HL-60/S4 treated with phorbol 12-myristate 13-acetate at 8.2 ng/mL for 4 days and 3 days (cell line): ENCODE data around the gene MTMR12.

Source experiments
- in situ Hi-C: fragments of 300-500 bp; cut with MboI; formaldehyde crosslinking; loops from 2 replicates; pipeline ENCODE4 v1.15.0; 2022; ENCODE audit warnings: low sequenced_read_pairs

MTMR12 gene

DNA sequence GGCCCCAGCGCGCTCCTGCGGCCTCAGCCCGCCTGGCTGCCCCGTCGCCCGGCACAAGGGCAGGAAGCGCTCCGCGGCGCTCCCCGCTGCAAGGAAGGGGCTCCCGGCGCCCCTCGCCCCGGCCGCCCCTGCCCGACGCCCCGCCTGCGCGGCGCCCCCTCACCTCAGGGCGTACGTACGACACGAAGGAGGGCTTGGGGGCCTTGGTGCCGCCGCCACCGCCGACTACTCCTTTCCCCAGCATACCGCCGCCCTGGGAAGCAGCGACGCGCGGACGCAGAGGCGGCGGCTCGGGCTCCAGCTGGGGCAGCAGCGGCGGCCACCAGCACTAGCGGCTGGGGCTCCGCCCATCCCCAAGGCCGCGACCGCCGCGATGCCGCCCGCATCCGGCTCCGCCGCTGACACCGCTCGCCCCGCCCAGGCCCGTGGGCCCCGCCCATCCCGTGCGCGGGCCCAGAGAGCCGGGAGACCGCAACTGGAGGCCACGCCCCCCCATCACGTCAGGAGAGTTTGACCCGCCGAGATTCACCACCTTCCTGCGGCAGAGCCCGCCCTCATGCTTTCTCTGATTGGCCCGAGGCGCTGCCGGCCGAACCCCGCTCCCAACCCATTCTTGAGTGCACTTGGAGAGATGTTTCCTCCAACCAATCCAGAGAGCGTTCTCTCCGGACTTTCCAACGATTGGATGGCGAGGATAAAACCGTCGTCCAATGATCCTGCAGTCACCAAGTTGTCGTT lies at the start of gene MTMR12:
MTMR12 (minus strand) TSS at position 345 of the 738 bp plus-strand sequence; CDS start at position 244, 101 bp downstream.
- in situ Hi-C loops, result no loop called here

- in situ Hi-C loops, result no loop called here
Observed at GRCh38 chr5:32362527-32362926, 49.8 kb upstream of the MTMR12 start.

DNA sequence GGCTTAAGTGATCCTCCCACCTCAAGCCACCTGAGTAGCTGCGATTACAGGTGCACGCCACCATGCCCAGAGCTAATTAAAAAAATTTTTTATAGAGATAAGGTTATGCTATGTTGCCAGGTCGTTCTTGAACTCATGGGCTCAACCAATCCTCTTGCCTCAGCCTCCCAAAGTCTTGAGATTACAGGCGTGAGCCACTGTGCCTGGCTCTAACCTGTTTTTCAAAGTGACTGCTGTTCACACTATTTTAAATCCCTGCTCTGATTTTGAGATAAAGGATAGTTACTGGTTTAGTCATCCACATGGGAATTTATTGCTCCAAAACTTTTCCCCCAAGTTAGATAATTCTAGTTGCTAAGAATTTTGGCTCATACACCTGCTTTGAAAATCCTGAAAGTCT lies 48.2 kb upstream of the MTMR12 start:
- in situ Hi-C loops, result no loop called here

- in situ Hi-C loops, result no loop called here
Observed at GRCh38 chr5:32358611-32359010, 45.9 kb upstream of the MTMR12 start.

- in situ Hi-C loops, result no loop called here
Observed at GRCh38 chr5:32357658-32358057, 44.9 kb upstream of the MTMR12 start.

- in situ Hi-C loops, result no loop called here
Observed at GRCh38 chr5:32355686-32356085, 42.9 kb upstream of the MTMR12 start.

DNA sequence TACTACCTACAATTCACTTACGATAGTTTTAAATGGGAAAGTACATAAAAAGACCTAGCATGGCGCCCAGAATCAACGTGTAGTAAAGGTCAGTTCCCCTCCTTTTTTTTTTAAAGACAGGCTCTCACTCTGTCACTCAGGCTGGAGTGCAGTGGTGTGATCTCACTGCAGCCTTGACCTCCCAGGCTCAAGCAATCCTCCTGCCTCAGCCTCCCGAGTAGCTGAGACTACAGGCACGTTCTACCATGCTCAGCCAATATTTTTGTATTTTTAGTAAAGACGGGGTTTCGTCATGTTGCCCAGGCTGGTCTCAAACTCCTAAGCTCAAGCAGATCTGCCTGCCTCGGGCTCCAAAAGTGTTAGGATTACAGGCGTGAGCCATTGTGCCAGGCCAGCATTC lies 40.7 kb upstream of the MTMR12 start:
- in situ Hi-C loops, result no loop called here

GRCh38 chr5:32352685-32353084 lies 39.9 kb upstream of the MTMR12 start:
- in situ Hi-C loops, result no loop called here

- in situ Hi-C loops, result no loop called here
Observed at GRCh38 chr5:32346869-32347268, 34.1 kb upstream of the MTMR12 start.

DNA sequence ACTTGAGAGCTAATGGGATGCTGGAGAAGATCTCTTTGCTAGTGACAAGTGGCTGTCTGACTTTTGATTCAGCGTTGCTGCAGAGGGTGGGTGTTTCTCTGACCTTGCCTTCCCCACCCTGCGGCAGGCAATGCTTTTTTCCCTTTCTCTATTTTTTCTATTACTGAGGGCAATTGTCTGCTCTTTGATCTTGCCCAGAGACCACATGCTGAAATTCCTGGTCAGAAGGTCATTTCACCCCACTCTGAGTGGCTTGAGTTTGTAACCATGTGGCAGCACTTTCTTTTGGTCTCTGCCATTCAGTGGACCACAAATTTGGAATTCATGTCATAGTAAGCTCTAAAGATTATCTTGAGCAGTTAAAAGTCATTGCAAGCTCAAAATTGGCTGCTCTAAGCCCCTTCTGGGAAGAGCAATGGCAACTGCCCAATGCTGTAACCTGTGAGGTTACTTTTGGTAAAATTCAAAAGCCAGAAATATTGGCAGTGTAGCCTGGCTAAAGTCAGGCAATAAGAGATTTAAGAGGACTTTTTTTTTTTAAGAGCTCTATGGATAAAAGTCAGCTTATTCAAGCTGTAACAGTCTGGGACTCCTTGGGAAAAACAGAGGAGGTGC lies 30.4 kb upstream of the MTMR12 start:
- in situ Hi-C loops, result no loop called here

- in situ Hi-C loops, result no loop called here
Observed at GRCh38 chr5:32342656-32343055, 29.9 kb upstream of the MTMR12 start.

DNA sequence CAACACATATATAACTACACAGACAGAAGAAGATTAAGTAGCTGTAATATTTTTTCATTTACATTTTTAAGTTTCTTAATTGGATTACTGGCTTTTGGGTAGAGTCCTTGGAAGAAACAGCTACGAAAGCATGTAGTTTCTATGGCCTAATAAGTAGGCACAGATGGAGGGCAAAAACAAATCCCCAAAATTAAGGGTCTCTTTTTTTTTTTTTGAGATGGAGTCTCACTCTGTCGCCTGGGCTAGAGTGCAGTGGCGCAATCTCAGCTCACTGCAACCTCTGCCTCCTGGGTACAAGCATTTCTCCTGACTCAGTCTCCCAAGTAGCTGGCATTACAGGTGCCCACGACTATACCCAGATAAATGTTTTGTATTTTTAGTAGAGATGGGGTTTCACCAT lies 27.1 kb upstream of the MTMR12 start:
- in situ Hi-C loops, result no loop called here

DNA sequence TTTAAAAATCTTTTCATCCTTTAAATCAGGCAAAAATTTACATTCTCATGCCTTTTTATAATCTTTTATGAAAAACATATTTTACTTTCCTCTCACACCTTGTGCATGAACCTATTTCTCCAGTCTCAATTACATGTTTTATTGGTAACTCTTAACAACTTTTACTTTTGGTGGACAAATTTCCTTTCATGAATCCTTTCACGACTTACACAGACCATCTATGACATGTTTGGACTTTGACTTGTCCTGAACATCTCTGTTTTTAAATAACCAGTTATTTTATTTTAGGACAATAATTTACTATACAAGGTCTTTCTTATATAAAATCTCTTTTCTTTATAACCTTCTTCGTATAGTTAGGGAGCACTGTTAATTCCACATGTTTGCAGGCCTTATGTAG lies 26.5 kb upstream of the MTMR12 start:
- in situ Hi-C loops, result no loop called here

DNA sequence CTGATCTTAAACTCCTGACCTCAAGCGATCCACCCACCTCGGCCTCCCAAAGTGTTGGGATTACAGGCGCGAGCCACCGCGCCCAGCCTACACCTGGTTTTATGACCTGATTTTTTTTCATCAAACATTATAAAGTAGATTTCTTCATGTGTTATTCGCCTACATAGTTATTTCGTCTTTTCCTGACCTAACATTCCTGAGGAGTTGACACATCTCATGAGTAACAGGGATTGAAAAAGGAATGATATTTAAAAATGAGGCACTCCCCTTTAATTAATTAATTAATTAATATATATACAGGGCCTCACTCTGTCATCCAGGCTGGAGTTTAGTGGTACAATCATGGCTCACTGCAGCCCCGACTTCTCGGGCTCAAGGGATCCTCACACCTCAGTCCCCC lies 20.2 kb upstream of the MTMR12 start:
- in situ Hi-C loops, result no loop called here

- in situ Hi-C loops, result no loop called here
Observed at GRCh38 chr5:32332361-32332760, 19.6 kb upstream of the MTMR12 start.

GRCh38 chr5:32331935-32332274 lies 19.2 kb upstream of the MTMR12 start:
- in situ Hi-C loops, result no loop called here

DNA sequence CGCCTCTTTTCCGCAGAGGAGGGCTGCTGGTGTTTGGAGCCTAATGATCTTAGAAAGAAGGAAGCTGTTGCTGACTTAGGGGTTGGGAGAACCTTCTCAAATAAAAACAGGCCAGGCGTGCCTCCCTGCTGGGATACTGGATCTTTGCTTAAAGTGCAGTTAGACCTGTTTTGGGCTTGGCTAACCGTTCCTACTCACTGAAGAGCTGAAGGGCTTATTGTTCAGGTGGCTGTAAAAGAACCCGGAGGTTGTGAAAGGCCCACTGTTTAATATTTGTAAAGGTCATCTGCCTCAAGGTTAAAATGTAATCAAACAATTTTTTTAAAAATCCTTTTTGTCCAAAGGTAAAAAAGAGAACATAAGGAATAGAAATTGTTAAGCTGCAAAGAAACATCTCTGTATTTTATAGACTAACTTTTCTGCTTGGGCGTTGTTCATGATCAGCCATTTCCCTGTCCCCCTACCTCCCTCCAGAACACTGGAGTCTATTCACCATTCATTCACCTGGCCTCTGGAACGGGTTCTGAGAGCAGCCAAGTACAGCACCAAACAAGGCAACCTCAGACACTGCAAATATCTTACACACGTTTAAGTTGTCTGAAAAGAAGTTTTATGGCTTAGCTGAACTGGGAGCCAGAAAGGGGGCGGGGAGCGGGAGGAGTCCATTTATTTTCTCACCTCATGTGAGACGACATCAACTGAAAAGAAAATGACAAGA lies 18.6 kb upstream of the MTMR12 start:
- in situ Hi-C loops, result no loop called here

DNA sequence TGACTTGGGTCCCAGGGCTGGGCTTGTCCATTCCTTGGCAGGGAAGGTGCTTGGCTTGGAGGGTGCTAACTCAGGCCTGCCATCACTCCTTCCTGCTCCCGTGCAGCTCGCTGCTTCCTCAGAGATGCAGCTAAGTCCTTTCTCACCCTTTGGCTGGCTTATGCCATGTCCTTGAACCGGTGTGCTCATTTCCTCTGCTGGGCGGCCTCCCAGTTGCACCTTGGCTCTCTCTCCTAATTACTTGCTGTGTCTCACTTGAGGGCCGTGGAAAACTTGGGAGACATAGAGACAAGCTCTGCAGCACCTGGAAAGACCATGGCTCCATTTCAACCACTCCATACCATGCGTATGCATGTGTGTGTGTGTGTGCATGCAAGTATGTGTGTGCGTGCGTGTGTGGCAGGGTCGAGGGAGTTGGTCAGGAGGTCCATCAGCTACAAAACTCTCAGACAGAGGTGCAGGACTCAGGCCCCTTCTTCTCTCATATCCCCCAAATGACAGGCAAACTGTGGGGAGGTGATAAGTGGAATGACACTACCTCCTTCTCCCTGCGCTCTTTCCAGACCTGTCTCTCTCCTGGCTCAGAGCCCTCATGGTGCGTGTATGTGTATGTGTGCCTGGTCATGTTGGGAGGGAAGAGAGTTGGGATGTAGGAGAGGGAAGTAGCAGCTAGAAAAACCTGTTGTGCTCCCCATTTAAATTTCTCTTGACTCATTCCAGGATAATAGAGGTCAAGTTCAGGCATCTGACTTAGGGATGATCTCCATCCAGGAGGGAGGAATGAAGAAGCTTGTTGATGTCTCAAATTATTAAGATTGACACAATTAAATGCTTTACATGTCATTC lies 17.6 kb upstream of the MTMR12 start:
- in situ Hi-C loops, result no loop called here

- in situ Hi-C loops, result no loop called here
Observed at GRCh38 chr5:32329395-32329834, 16.7 kb upstream of the MTMR12 start.

GRCh38 chr5:32326216-32326772 lies 13.6 kb upstream of the MTMR12 start:
- in situ Hi-C loops, result no loop called here

DNA sequence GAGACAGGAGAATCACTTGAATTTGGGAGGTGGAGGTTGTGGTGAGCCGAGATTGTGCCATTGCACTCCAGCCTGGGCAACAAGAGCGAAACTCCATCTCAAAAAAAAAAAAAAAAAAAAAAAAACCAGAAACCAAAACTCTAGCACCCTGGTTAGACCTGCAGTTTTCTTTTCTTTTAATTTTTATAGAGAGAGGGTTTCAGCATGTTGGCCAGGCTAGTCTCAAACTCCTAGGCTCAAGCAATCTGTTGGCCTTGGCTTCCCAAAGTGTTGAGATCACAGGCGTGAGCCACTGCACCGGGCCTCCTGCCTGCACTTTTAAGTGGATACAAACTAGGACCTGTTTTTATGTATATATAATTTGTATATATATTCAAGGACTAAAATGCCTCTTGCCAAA lies 12.9 kb upstream of the MTMR12 start:
- in situ Hi-C loops, result no loop called here
